Testis (tissue), 3 donors: ENCODE measurements around the gene TIMMDC1. TPM values are rescaled to one million over a fixed set of nuclear protein-coding genes. Genes with fewer than 3 reads are reported as not detected.

Experiments used
- DNase-seq: peaks from one replicate; pipeline ENCODE4 v3.0.0-alpha.2; 2019
- H3K27ac ChIP-seq, 2 donors: fragments of 200-600 bp; sonication (generic); one replicate each; pipeline ENCODE4 v1.5.1; 2019
- H3K27me3 ChIP-seq: fragments of 200-600 bp; sonication (generic); one replicate; pipeline ENCODE4 v1.5.1; 2019
- H3K36me3 ChIP-seq: fragments of 200-600 bp; sonication (generic); one replicate; pipeline ENCODE4 v1.5.1; 2017; ENCODE audit warnings: low read depth; ENCODE audit errors: missing control alignments
- H3K4me1 ChIP-seq: fragments of 200-600 bp; sonication (generic); one replicate; pipeline ENCODE4 v1.5.1; 2019
- H3K4me3 ChIP-seq, 2 donors: fragments of 200-600 bp; sonication (generic); one replicate each; pipeline ENCODE4 v1.5.1; 2017 to 2019
- H3K9me3 ChIP-seq: fragments of 200-600 bp; sonication (generic); one replicate; pipeline ENCODE4 v1.5.1; 2017
- POLR2A ChIP-seq: fragments of 450-650 bp; IDR thresholded peaks from one replicate; pipeline ENCODE4 v1.6.1; 2017; ENCODE audit warnings: antibody characterized with exemption, mild to moderate bottlenecking, moderate library complexity
- WGBS, 2 donors: methylation state at CpG; one replicate each; pipeline ENCODE4 v1.1.5; 2018; 5-methylcytosine and 5-hydroxymethylcytosine counted together
- intact Hi-C: fragments of 100-400 bp; cut with DNase I; formaldehyde crosslinking; loops from one replicate; pipeline ENCODE4 v1.15.1; 2023; ENCODE audit warnings: low total_unique reads
- polyA plus RNA-seq: library from polyadenylated mRNA; stranded (reverse); fragments of 350-450 nt; fragmentation: Illumina TruSeq; extraction: RNeasy Lipid Tissue Mini Kit (QIAGEN cat#74804); gene quantifications from one replicate; pipeline ENCODE4 v1.2.3, GENCODE V29; 2014; ENCODE audit warnings: low read depth, low replicate concordance; ENCODE audit not compliant: insufficient read depth
- total RNA-seq, 2 donors: library from RNA; depleted of rRNA; stranded (reverse); fragments of >200 nt; gene quantifications; one replicate each; pipeline ENCODE4 v1.2.3, GENCODE V29; 2016
- TF ChIP-seq, protein P1 (sequence below), 3 experiments: fragments of 450-650 bp in 2 of 3; fragments of 200-600 bp in 1 of 3; sonication (generic) in 1 of 3; IDR thresholded peaks; one replicate each; pipeline ENCODE4 v1.5.1; 2016 to 2019; ENCODE audit warnings: antibody characterized with exemption in 3 of 3, mild to moderate bottlenecking in 2 of 3, moderate library complexity in 1 of 3

TIMMDC1 gene
- total and polyA plus RNA-seq, 3 donors from 2014 or later: 70.9 to 109 (median 81.4) TPM

DNA sequence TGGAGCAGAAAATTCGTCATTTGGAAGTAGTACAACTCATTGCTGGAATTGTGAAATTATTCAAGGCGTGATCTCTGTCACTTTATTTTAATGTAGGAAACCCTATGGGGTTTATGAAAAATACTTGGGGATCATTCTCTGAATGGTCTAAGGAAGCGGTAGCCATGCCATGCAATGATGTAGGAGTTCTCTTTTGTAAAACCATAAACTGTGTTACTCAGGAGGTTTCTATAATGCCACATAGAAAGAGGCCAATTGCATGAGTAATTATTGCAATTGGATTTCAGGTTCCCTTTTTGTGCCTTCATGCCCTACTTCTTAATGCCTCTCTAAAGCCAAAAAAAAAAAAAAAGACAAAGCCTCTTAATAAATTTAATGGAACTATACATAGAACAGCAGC lies 5.5 kb upstream of the TIMMDC1 start:
- H3K27me3 ChIP-seq: no peaks in the 10 kb centered on the region
- TF ChIP-seq, protein P1, sequence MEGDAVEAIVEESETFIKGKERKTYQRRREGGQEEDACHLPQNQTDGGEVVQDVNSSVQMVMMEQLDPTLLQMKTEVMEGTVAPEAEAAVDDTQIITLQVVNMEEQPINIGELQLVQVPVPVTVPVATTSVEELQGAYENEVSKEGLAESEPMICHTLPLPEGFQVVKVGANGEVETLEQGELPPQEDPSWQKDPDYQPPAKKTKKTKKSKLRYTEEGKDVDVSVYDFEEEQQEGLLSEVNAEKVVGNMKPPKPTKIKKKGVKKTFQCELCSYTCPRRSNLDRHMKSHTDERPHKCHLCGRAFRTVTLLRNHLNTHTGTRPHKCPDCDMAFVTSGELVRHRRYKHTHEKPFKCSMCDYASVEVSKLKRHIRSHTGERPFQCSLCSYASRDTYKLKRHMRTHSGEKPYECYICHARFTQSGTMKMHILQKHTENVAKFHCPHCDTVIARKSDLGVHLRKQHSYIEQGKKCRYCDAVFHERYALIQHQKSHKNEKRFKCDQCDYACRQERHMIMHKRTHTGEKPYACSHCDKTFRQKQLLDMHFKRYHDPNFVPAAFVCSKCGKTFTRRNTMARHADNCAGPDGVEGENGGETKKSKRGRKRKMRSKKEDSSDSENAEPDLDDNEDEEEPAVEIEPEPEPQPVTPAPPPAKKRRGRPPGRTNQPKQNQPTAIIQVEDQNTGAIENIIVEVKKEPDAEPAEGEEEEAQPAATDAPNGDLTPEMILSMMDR (IDR thresholded peaks at IDR 0.05): no peak
- TF ChIP-seq POLR2A: no peak
- H3K4me3 ChIP-seq: no peak overlapping the region
- no peaks in the 10 kb centered on the region for H3K9me3 ChIP-seq
- no peaks in the 10 kb centered on the region for H3K36me3 ChIP-seq
- WGBS, 2 donors: 81 to 95% methylated on average over 3 of the region's 3 CpGs
- no peak overlapping the region for H3K27ac ChIP-seq
- intact Hi-C loops: no loop called here
- H3K4me1 ChIP-seq: no peaks in the 10 kb centered on the region
- no peak for DNase-seq

DNA sequence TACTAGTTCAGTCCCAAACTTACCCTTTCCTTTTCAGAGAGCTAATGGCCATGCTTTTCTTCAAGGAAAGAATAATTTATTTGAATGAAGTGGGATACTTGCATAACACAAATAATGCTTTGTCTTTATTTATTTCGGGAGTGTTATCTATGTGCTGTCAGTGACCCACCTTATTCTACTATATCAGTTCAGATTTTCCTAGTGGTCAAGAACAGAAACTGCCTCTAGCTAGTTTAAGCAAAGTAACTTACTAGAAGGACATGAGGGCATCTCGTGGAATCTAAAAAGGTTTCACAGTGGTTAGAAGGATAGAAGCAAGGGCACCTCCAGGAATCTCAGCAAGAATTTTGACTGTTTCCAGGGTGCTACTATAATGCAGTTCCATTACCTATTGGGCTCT lies 3.8 kb upstream of the TIMMDC1 start:
- WGBS, 2 donors: 73 to 74% methylated on average over 2 of the region's 2 CpGs
- DNase-seq: no peak
- Histone ChIP-seq H3K36me3 (no peaks in the 10 kb centered on the region), H3K27ac (no peak overlapping the region), H3K27me3 (no peaks in the 10 kb centered on the region), H3K4me1 (peaks cover 2% of the 10 kb centered on the region), H3K9me3 (no peaks in the 10 kb centered on the region), H3K4me3 (no peak overlapping the region)
- intact Hi-C loops: no loop called here
- TF ChIP-seq, protein P1 (IDR thresholded peaks at IDR 0.05): peak in 1 of 3 experiments; percentile 4
- TF ChIP-seq POLR2A: no peak

DNA sequence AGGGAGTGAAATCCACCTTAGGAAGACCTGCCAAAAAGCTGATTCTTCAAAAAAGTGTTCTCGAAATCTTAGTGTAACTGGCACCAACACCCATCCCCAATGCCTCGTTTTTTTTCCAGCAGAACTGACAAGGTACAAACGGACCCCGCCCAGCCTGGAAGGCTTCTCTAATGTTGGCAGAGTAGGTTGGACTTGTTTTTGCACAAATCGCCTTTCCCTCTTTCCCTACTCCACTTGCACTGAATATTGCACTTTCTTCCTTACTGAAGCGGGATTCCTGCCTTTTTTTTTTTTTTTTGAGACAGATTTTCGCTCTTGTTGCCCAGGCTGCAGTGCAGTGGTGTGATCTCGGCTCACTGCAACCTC lies 544 bp upstream of the TIMMDC1 start:
- no peaks in the 10 kb centered on the region for H3K27me3 ChIP-seq
- intact Hi-C loops: no loop called here
- no peaks in the 10 kb centered on the region for H3K36me3 ChIP-seq
- no peak for DNase-seq
- no peak for TF ChIP-seq POLR2A
- TF ChIP-seq, protein P1 (IDR thresholded peaks at IDR 0.05): no peak
- peak overlapping the region; percentile 62 to 85 for H3K4me3 ChIP-seq
- peak overlapping the region; percentile 10 to 80 for H3K27ac ChIP-seq
- H3K9me3 ChIP-seq: no peaks in the 10 kb centered on the region
- H3K4me1 ChIP-seq: peaks cover 15% of the 10 kb centered on the region
- 2 to 4% methylated on average over 8 of the region's 8 CpGs for WGBS, 2 donors

DNA sequence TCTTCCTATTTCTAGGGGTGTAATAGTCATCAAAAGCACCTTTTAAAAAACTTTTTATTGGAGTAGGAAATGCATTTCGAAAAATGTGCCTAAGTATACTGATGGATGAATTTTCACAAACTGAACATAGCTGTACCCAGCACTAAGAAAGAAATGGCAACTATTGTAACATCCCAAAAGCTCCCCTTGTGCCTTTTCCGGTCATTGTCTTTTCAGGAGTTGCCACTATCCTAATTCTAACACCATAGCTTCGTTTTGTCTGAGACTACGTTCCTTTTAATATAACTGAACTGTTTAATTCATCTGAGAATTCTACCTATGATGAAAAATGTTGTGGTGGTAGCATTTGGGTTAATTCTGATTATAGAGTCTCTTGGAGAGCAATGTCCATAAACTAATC lies 1.9 kb downstream of the TIMMDC1 start:
- intact Hi-C loops: no loop called here
- no peaks in the 10 kb centered on the region for H3K27me3 ChIP-seq
- H3K36me3 ChIP-seq: no peaks in the 10 kb centered on the region
- TF ChIP-seq, protein P1 (IDR thresholded peaks at IDR 0.05): no peak
- TF ChIP-seq POLR2A: no peak
- H3K27ac ChIP-seq: no peak overlapping the region
- WGBS, 2 donors: 51 to 57% methylated on average over 4 of the region's 4 CpGs
- DNase-seq: no peak
- no peak overlapping the region for H3K4me3 ChIP-seq
- peaks cover 15% of the 10 kb centered on the region for H3K4me1 ChIP-seq
- H3K9me3 ChIP-seq: no peaks in the 10 kb centered on the region

DNA sequence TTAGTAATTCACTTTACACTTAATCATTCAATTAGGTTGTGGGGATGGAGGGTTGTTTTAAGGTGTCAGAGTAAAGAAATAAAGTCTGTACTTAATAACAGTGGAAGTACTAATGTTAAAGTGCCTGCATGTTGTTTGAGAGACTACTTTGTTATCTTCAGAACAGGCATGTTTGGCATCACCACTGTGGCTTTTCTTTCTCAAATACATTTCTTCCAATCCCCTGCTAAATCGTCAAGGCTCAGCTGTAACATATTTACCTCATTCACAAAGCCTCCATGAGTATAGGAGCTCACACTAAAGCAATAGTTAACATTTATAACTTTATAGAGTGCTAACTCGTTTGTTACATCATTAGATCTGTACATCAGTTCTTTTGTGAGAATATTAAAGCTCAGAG lies 2.6 kb downstream of the TIMMDC1 start:
- no peak overlapping the region for H3K4me3 ChIP-seq
- 32 to 44% methylated on average over 2 of the region's 2 CpGs for WGBS, 2 donors
- TF ChIP-seq, protein P1 (IDR thresholded peaks at IDR 0.05): no peak
- TF ChIP-seq POLR2A: no peak

More for the DNA sequence above, 2.6 kb downstream of the TIMMDC1 start:
- no peak for DNase-seq
- Histone ChIP-seq H3K36me3 (no peaks in the 10 kb centered on the region), H3K27me3 (no peaks in the 10 kb centered on the region), H3K27ac (no peak overlapping the region), H3K4me1 (peaks cover 15% of the 10 kb centered on the region), H3K9me3 (no peaks in the 10 kb centered on the region)
- intact Hi-C loops: no loop called here
